Superior temporal gyrus (tissue), 1 donor: ENCODE results near the gene IQGAP3.
A peak's percentile ranks its signal among the peaks of the same experiment; 100 is the strongest.

Experiments
- DNase-seq: peaks from one replicate; pipeline ENCODE4 v3.0.0-alpha.2; 2016; ENCODE audit errors: extremely low spot score

Gene IQGAP3

GRCh38 chr1:156496211-156496761 lies 76.1 kb downstream of the IQGAP3 start:
- peak; percentile 33 for DNase-seq

- DNase-seq: peak; percentile 16
These were observed 76.8 kb downstream of the IQGAP3 start for GRCh38 chr1:156495401-156496140.

GRCh38 chr1:156494309-156494895 lies 78.0 kb downstream of the IQGAP3 start:
- no peak for DNase-seq

GRCh38 chr1:156493742-156494141 lies 78.6 kb downstream of the IQGAP3 start:
- DNase-seq: no peak

GRCh38 chr1:156493154-156493631 lies 79.2 kb downstream of the IQGAP3 start:
- peak; percentile 34 for DNase-seq

- DNase-seq: peak; percentile 44
These were observed 79.7 kb downstream of the IQGAP3 start for GRCh38 chr1:156492591-156493080.

GRCh38 chr1:156492013-156492590 lies 80.3 kb downstream of the IQGAP3 start:
- peak; percentile 13 for DNase-seq

GRCh38 chr1:156491151-156491949 lies 81.0 kb downstream of the IQGAP3 start:
- DNase-seq: peak; percentile 13

- DNase-seq: no peak
These were observed 81.8 kb downstream of the IQGAP3 start for GRCh38 chr1:156490401-156491032.

GRCh38 chr1:156489935-156490293 lies 82.5 kb downstream of the IQGAP3 start:
- no peak for DNase-seq

GRCh38 chr1:156489166-156489934 lies 83.0 kb downstream of the IQGAP3 start:
- DNase-seq: peak; percentile 74

GRCh38 chr1:156488566-156489165 lies 83.7 kb downstream of the IQGAP3 start:
- DNase-seq: no peak

- DNase-seq: no peak
These were observed 84.5 kb downstream of the IQGAP3 start for GRCh38 chr1:156487862-156488261.

GRCh38 chr1:156486421-156487344 lies 85.7 kb downstream of the IQGAP3 start:
- peak; percentile 64 for DNase-seq

- no peak for DNase-seq
These were observed 86.4 kb downstream of the IQGAP3 start for GRCh38 chr1:156485984-156486383.

GRCh38 chr1:156484480-156485058 lies 87.8 kb downstream of the IQGAP3 start:
- DNase-seq: no peak

GRCh38 chr1:156483397-156483796 lies 89.0 kb downstream of the IQGAP3 start:
- no peak for DNase-seq

- DNase-seq: no peak
These were observed 90.1 kb downstream of the IQGAP3 start for GRCh38 chr1:156482276-156482675.

GRCh38 chr1:156481527-156481926 lies 90.8 kb downstream of the IQGAP3 start:
- DNase-seq: no peak
